GM19463 (cell line): ENCODE measurements around the gene PLCXD3.
"Not testable (repeated sequence)": the region's sequence is repeated elsewhere in the genome, so short reads cannot be mapped to it uniquely, and the experiment has no call there.

Experiments used
- ATAC-seq: cut with Tn5 transposase; IDR thresholded peaks from one replicate; pipeline ENCODE4 v1.9.1; 2021; ENCODE audit warnings: mild to moderate bottlenecking, moderate library complexity; ENCODE audit not compliant: unreplicated experiment

The PLCXD3 gene

DNA sequence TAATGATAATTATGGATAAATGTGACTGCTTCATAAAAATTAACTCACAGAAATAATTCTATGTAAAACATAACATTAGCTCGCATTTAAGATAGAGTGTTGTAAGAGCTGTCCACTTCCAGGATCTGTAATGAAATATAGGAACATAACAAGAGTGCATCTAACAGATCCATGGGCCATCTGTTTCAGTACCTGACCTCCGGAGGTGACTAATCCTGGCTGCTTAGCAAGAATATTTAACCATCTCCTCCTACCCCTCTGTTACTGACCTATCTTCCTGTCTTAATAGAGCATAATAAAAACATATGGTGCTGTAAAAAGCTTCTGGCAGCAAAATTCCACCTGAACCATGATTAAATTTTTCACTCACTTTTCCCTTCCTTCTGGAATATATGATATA is 7.1 kb downstream of the PLCXD3 start:
- ATAC-seq: no peak

- not testable (repeated sequence) for ATAC-seq
Measured at GRCh38 chr5:41493490-41494126, 16.8 kb downstream of the PLCXD3 start.

DNA sequence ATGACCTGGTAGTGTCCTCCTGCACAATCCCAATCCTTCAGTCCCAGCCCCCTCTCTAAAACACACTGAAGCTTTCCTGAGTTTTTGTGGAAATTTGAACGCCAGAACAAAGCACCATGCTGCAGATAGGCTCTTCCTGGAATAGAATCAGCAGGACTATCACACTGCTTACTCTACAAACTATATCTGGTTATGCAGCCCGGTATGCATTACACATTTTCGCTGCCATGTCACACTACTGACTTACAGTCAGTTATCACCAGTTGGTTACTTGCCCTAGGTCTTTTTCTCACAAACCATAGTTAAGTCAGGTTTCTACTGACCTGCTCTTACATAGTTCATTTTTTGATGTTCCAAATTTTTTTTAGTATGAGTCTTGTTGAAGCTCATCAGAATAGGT is 24.9 kb downstream of the PLCXD3 start:
- ATAC-seq: no peak

DNA sequence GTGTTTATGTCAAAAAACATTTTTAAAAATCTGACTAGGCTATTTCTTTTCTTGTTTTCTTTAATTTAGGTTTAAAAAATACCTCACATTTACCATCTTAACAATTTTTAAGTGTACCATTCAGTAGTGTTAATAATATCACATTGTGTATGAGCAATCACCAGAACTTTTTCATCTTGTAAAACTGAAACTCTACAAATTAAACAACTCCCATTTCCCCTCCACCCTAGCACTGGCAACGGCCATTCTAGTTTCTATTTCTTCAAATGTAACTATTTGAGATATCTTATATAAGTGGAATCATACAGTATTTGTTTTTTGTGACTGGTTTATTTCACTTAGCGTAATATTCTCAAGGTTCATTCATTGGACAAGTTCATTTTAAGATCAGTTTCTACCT is 27.7 kb downstream of the PLCXD3 start:
- no peak for ATAC-seq

DNA sequence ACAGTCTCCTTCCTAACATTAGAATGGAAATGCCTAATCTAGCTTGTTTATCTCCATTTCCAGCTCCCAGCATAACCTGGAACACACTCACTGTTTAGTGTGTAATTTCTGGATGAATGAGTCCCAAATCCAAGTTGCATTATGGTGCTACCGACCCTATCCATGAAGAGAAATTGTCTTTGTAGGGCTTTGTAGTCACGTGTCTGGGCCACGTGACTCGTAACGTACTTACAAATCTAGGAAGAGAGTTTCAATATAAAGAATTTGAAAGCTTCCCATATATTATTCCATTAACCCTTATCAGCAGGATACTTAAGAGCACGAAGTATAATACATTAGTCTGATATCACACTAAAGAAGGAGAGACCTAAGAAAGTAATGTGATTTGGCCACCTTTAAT is 28.2 kb downstream of the PLCXD3 start:
- ATAC-seq: no peak

- not testable (repeated sequence) for ATAC-seq
Measured at GRCh38 chr5:41471571-41472208, 38.7 kb downstream of the PLCXD3 start.

DNA sequence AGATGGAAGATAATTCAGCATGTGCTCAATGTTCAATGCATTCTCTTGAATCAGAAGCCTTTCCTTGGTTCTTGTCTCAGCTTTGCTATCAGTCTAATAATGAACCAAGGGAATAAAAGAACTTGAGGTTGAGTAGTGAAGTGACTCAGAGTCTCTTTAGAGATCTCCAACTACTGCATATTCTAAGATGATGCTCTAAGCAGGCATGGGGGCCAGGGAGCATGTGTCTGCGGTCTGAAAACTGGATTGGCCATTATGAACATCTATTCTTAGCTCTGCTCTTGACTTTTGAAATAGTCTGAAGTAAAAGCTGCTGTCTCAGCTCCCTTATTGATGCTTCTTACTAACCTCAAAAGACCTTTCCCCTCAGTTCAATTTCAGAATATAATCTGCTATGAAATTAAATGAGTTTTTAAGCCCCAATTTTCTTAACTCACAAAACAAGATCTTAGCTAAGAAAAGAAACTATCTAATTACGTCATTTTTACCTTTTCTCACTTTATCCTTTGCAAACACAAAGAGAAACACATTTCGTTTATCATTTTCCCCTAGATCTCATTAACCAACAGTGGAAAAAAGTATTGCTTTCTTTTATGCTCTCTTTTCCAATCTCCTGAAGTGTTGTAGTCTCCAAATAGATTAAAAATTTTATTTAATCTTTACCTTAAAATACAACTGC is 44.8 kb downstream of the PLCXD3 start:
- no peak for ATAC-seq

DNA sequence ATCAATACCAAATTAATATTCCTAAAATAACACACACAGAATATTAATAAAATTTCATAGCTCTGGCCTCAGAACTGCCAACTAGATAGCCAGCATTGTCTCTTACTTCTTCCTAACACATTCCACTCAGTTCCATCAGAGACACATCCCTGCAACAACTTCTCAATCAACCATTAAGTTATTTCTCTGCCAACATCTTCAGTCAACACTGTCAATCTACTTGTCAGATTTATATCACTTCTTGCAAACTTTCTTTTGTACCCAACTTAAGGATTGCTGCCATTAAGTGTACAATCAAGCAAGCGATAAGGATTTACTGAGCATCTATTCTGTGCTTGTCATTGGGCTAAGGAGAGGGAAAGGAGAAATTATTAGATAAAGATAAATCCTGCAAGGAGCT is 50.8 kb downstream of the PLCXD3 start:
- ATAC-seq: no peak

- no peak for ATAC-seq
Measured at GRCh38 chr5:41457094-41457493, 53.3 kb downstream of the PLCXD3 start.

DNA sequence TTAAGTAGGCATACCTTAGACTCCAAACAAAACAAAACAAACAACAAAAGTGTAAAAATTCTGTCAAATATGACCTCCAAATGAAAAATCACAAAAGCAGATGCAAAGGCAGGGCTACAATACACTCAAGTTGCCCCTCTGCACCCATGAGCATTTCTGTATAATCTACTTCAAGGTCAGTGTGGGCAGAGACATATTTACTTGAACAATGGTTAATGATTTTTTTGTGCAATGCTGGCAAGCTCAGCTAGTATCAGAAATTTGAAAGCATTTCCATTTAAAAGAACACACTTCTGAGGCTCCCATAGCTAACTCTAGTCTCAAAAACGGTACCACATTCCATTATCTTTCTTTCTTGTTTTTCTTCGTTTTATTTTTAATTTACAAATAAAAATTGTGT is 57.9 kb downstream of the PLCXD3 start:
- ATAC-seq: no peak

- no peak for ATAC-seq
Measured at GRCh38 chr5:41447650-41448510, 62.5 kb downstream of the PLCXD3 start.

DNA sequence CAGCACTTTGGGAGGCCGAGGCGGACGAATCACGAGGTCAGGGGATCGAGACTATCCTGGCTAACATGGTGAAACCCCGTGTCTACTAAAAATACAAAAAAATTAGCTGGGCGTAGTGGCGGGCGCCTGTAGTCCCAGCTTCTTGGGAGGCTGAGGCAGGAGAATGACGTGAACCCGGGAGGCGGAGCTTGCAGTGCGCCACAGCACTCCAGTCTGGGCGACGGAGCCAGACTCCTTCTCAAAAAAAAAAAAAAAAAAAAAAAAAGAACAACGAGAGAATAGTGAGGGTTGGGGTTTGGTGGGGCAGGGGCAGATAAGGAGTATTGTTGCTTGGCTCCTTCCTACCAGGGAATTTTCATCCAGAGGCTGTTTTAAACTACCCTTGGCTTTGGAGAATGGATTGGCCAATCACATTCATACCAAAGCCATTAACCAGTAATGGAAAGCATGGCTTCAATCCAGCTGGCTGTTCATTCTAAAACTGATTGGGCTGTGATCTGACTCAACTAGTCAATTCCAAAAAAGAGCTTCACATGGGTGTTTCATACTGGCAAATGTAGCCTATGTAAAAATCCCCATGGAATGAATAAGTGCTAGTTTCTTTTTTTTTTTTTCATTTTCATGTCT is 64.4 kb downstream of the PLCXD3 start:
- no peak for ATAC-seq

GRCh38 chr5:41435276-41435675 is 75.1 kb downstream of the PLCXD3 start:
- ATAC-seq: no peak

GRCh38 chr5:41433552-41434181 is 76.7 kb downstream of the PLCXD3 start:
- no peak for ATAC-seq

- ATAC-seq: no peak
Measured at GRCh38 chr5:41432481-41433253, 77.7 kb downstream of the PLCXD3 start.

DNA sequence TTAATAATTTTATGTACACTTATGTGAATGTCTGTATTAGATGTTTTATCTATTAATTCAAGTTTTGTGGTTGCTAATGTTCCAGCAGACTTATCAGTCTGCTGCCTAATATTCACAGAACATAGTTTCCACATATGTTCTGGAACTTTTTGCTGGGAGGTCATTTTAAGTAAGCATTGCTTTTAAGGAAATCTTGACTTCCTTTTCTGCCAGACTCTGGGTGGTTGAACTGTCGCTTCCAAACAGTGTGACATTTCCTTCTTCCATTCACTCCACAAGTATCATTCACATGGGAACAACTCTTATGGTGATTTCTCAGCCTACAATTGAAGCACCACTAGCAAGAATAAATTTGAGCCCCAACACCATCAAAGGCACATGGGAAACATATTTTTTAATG is 82.9 kb downstream of the PLCXD3 start:
- ATAC-seq: no peak

DNA sequence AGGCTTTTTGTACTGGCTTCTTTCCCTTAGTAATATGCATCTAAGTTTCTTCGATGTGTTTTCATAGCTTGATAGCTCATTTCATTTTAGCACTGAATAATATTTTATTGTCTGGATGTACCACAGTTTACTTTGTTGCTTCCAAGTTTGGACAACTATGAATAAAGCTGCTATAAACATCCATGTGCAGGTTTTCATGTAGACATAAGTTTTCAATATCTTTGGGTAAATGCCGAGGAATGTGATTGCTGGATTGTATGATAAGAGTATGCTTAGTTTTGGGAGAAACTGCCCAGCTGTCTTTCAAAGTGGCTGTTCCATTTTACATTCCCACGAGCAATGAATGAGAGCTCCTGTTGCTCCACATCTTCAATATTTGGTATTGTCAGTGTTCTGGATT is 84.7 kb downstream of the PLCXD3 start:
- no peak for ATAC-seq

DNA sequence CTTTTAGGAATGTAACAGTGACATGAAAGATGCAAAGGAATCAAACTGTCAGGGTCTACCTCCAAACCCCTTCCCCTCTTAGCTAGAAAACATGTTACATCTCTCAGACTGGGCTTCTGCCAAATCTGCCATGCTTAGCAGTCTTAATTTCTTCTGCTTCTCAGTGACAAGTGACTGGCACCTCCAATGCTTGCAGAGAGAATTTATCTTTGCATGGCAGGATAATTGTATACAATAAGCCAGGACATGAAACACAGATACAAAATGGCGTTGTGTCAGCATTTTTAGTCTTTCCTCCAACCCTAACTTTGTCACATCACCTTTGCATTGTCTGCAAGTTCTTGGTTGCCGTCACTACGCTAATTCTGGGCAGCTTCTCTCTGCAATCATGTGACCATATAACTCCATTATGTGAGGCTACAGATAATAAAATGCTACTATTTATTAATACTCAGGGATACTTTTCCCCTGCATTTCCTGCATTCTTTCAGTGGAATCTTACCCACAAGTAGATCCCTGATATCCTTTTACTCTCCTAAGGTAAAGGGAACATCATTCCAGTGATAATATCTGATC is 89.8 kb downstream of the PLCXD3 start:
- ATAC-seq: no peak
